Right atrium auricular region (tissue), 2 donors: ENCODE data around the gene SPR. TPM values are rescaled to one million over a fixed set of nuclear protein-coding genes. Genes with fewer than 3 reads are reported as not detected.

Experiments
- DNase-seq: peaks from one replicate; pipeline ENCODE4 v3.0.0-alpha.2; 2019; ENCODE audit warnings: low spot score
- H3K27ac ChIP-seq, 2 donors: fragments of 200-600 bp; sonication (generic); 1 replicate in 1 of 2; 2 replicates in 1 of 2; pipeline ENCODE4 v1.5.1; 2016 to 2019
- H3K27me3 ChIP-seq, 2 donors: fragments of 200-600 bp; sonication (generic); one replicate each; pipeline versions ENCODE4 v1.5.1 to v1.6.0; 2017 to 2019
- H3K36me3 ChIP-seq: fragments of 200-600 bp; sonication (generic); one replicate; pipeline ENCODE4 v1.5.1; 2016
- H3K4me1 ChIP-seq, 2 donors: fragments of 200-600 bp; sonication (generic); one replicate each; pipeline versions ENCODE4 v1.5.1 to v1.6.0; 2017 to 2019
- H3K4me3 ChIP-seq, 2 donors: fragments of 200-600 bp; sonication (generic); 1 replicate in 1 of 2; 2 replicates in 1 of 2; pipeline ENCODE4 v1.5.1; 2017 to 2019; ENCODE audit warnings: mild to moderate bottlenecking in 1 of 2, moderate library complexity in 1 of 2
- H3K9me3 ChIP-seq, 2 donors: fragments of 200-600 bp; sonication (generic); one replicate each; pipeline ENCODE4 v1.5.1; 2019
- total RNA-seq, 2 donors: library from RNA; depleted of rRNA; stranded (reverse); fragments of >200 nt; gene quantifications; one replicate each; pipeline ENCODE4 v1.1.0, GENCODE V29; 2016
- TF ChIP-seq, protein P1 (sequence below), 2 donors: fragments of 200-600 bp; sonication (generic); IDR thresholded peaks; one replicate each; pipeline ENCODE4 v1.5.1; 2019; ENCODE audit warnings: antibody characterized with exemption in 2 of 2

Gene SPR
- total RNA-seq, 2 donors from 2014 or later = 34.5 to 47.8 TPM

GRCh38 chr2:72937356-72937669 lies 50.1 kb downstream of the SPR start:
- Histone ChIP-seq H3K27me3 (no peaks in the 10 kb centered on the region), H3K4me3 (no peak overlapping the region), H3K4me1 (no peaks in the 10 kb centered on the region), H3K27ac (no peak overlapping the region), H3K36me3 (no peaks in the 10 kb centered on the region), H3K9me3 (no peaks in the 10 kb centered on the region)
- no peak for DNase-seq
- TF ChIP-seq, protein P1, sequence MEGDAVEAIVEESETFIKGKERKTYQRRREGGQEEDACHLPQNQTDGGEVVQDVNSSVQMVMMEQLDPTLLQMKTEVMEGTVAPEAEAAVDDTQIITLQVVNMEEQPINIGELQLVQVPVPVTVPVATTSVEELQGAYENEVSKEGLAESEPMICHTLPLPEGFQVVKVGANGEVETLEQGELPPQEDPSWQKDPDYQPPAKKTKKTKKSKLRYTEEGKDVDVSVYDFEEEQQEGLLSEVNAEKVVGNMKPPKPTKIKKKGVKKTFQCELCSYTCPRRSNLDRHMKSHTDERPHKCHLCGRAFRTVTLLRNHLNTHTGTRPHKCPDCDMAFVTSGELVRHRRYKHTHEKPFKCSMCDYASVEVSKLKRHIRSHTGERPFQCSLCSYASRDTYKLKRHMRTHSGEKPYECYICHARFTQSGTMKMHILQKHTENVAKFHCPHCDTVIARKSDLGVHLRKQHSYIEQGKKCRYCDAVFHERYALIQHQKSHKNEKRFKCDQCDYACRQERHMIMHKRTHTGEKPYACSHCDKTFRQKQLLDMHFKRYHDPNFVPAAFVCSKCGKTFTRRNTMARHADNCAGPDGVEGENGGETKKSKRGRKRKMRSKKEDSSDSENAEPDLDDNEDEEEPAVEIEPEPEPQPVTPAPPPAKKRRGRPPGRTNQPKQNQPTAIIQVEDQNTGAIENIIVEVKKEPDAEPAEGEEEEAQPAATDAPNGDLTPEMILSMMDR (IDR thresholded peaks at IDR 0.05) = no peak

DNA sequence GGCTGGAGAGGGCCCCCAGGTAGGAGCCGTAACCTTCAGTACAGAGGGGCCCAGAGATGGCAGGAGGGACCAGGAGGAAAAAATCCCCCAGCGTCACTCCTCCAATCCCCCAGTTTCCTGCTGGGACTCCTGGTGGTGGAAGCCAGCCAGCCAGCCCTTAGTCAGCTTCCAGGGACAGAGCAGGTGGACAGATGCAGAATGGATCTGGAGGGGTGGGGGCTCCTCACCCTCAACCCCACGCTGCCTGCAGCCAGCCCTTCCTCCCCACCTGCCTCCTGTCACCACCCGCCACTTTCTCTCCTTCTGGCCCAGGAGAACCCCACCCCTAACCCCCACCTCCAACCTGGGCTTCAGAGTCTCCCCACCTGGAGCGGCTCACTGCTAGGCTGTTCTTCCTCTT lies 51.2 kb downstream of the SPR start:
- Histone ChIP-seq H3K27ac (no peak overlapping the region), H3K4me3 (no peak overlapping the region), H3K4me1 (no peaks in the 10 kb centered on the region), H3K9me3 (no peaks in the 10 kb centered on the region), H3K27me3 (no peaks in the 10 kb centered on the region), H3K36me3 (no peaks in the 10 kb centered on the region)
- DNase-seq = no peak
- TF ChIP-seq, protein P1 (IDR thresholded peaks at IDR 0.05) = no peak

- H3K9me3 ChIP-seq = no peaks in the 10 kb centered on the region
- H3K27ac ChIP-seq = no peak overlapping the region
- TF ChIP-seq, protein P1 (IDR thresholded peaks at IDR 0.05) = no peak
- no peak overlapping the region for H3K4me3 ChIP-seq
- DNase-seq = no peak
- no peaks in the 10 kb centered on the region for H3K4me1 ChIP-seq
- no peaks in the 10 kb centered on the region for H3K27me3 ChIP-seq
- no peaks in the 10 kb centered on the region for H3K36me3 ChIP-seq
These were observed 53.2 kb downstream of the SPR start for GRCh38 chr2:72940361-72940760.

DNA sequence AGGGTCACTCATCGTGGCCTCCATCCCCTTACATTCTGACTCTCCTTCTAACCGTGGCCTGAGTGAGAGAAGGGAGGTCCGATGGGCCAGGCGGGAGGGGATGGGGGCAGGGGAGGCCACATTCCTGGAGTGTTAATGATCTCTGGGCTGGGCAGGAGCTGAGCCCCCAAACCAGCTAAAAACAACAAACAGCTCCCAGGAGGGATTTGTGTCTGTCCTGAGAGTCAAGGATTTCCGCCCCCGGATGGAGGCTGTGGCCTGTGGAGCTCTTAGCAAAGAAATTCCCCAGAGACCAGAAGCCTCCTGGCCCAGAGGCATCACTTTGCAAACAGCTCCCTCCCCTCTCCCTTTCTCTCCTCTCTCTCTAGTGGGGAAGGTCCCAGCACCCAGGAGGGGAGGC lies 53.6 kb downstream of the SPR start:
- no peaks in the 10 kb centered on the region for H3K9me3 ChIP-seq
- no peak for DNase-seq

More for the DNA sequence above, 53.6 kb downstream of the SPR start:
- no peaks in the 10 kb centered on the region for H3K36me3 ChIP-seq
- no peak overlapping the region for H3K27ac ChIP-seq
- no peaks in the 10 kb centered on the region for H3K27me3 ChIP-seq
- TF ChIP-seq, protein P1 (IDR thresholded peaks at IDR 0.05) = no peak
- no peaks in the 10 kb centered on the region for H3K4me1 ChIP-seq
- H3K4me3 ChIP-seq = no peak overlapping the region

Other genes with a start within 250 kb of the SPR start
- gene EXOC6B, start 61.4 kb upstream of the SPR start, total RNA-seq = 100 to 1,000 TPM in 1 of 2 donors, 10 to 100 TPM in 1; 80.5 to 111 TPM
- under 1 TPM in 1 of 2 donors, not detected in 1; 0.31 TPM for gene EMX1, start 30.1 kb downstream of the SPR start, total RNA-seq
- 1 to 10 TPM; 4.5 to 5.8 TPM for gene SFXN5, start 184.3 kb downstream of the SPR start, total RNA-seq
- 10 to 100 TPM; 28.6 to 34.1 TPM for gene RAB11FIP5, start 225.5 kb downstream of the SPR start, total RNA-seq